ENCODE measurements around the gene RAPGEF2.
"Not testable (repeated sequence)": the region's sequence is repeated elsewhere in the genome, so short reads cannot be mapped to it uniquely, and the experiment has no call there.

RAPGEF2 gene

DNA sequence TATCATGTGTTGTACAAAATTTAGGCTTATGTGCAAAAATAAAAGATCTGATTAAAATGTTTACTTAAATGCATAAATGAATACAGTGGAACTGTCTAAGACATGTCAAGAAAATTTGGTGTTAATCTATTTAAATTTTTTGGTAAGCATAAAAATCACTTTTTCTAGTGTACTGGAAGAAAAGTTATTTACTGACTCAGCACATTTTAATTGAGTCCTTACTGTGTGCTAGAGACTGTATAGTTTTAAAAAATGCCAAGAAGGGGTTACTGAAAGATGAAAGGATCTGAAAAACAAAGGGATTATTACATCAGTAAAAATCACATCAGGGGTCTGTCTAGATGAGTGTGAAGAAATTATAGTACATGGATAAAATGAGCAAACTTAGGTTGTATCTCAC is 60.6 kb downstream of the RAPGEF2 start:
- DNase-seq = no peak

DNA sequence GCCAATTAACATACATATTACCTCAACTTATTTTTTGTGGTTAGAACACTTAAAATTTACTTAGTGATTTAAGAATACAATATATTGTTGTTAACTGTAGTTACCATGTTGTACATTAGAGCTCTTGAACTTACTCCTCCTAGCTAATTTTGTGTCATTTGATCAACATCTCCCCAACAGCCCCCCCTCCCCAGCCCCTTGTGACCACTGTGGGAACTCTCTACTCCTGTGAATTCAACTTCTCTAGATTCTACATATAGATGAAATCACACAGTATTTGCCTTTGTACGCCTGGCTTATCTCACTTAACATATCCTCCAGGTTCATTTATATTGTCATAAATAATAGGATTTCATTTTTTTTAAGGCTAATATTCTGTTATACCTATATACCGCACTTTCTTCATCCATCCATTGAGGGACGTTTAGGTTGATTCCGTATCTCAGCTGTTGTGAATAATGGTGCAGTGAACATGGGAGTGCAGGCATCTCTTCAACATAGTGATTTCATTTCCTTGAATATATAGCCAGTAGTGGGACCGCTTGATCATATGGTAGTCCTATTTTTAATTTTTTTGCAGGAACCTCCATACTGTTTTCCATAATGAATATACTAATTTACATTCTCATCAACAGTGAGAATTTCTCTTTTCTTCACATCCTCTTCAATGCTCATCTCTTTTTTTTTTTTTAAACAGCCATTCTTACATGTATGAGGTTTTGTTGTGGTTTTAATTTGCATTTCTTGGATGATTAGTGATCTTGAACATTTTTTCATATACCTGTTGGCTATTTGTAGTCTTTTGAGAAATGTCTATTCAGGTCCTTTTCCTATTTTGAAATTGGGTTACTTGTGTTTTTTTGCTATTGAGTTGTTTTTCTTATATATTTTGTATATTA is 66.8 kb downstream of the RAPGEF2 start:
- DNase-seq = no peak

DNA sequence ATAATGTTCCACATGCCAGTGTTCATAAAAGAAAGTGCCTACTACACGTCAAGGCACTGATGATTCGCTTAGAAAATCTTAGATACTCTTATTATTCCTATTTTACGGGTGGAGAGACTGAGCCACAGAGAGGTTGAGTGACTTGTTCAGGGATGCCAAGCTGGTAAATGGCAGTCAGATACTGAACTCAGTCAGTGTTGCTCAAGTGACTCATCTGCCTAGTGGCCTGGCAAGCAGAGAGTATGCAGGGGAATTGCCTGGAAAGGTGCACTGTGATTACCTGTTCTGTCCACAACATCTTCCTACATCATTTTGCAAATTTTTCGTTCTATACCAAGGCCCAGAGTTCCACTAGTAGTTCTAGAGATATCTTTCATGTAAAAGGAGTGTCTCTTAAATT is 68.4 kb downstream of the RAPGEF2 start:
- no peak for DNase-seq

DNA sequence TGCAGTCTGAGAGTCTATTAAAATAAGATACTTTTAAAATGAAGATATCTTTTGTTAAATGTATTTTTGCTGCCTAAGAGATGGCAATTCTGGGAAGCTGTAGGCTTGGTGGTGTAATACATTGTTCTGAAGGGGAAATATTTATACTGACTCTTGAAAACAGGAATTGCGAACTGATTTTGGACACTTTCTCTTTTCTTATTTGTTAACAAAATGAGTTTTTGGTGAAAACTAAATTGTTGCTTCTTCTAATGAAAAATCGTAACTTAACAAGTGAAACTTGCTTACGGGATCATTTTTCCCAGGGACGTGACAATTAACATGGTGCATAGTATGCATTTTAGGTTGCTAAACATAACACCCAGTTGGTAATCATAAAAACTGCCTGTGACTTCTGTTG is 71.0 kb downstream of the RAPGEF2 start:
- no peak for DNase-seq

DNA sequence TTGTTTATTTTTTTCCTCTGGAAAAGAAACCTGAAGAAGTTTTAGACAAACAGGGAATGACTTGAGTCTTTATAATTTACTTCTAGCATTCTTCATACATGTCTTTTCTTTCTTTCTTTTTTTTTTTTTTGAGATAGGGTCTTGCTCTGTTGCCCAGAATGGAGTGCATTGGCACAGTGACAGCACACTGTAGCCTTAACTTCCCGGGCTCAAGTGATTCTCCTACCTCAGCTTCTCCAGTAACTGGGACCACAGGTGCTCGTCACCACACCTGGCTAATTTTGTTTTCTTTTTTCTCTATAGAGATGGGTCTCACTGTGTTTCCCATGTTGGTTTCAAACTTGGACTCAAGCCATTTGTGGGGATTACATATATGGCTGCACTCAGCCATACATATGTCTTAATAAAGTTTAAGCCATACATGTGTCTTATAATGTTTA is 71.8 kb downstream of the RAPGEF2 start:
- no peak for DNase-seq

DNA sequence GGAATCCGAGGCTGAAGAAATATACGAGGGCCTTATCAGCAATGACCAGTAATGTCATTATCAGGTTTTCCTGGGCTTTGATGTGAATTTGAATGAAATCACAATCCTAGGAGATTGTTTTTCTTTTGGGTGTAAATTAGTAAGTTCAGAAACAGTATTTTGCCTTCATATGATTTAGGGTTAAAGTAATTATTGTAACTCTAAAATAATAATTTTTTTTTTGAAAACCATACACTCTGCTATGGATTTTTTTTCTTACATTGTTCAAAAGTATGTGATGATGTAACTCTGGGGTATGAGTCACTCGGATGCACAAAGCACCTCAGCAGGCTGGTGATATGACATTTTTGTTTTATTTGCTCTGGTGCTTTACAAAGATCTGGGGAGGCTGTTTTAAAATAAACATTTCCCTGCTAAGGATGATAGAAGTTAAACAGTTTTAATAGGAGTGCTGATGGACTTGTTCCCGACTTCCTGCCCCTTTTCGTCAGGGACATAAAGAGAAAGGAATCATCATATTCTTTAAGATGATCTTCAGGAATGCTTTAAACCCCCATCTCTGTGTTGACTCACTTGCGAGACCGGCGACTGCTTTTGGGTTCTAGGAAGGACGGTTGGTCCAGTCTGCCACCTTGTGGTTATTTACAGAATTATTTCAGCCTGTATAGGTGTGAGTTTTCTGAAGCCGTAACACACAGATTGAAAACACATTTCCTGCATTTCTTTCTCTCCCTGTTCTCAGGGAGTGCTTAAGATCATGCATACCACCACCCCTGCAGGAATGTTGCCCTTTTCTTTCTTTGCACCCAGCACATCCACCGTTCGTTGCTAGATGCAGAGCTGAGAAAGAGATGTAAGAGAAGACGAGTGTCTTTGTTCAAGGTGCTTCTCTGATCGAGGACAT is 72.5 kb downstream of the RAPGEF2 start:
- peak; percentile 8 for DNase-seq

DNA sequence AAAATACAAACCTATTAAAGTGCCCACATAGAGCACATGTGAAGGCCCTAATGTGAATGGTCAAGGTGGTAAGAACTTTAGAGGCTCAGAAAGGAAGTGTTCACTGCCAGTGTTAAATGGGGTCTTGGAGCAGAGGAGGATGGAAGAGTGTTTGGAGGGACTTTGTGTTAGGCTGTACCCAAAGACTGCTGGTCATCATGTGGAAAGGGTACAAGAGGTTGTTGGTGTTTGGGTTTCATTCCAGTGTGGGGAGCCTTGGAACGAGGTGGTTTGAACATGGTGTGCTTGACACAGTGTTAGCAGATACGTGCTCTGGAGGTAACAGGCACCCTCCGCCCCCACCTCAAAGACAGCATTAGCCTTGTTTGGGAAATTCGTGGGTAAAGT is 73.1 kb downstream of the RAPGEF2 start:
- no peak for DNase-seq

DNA sequence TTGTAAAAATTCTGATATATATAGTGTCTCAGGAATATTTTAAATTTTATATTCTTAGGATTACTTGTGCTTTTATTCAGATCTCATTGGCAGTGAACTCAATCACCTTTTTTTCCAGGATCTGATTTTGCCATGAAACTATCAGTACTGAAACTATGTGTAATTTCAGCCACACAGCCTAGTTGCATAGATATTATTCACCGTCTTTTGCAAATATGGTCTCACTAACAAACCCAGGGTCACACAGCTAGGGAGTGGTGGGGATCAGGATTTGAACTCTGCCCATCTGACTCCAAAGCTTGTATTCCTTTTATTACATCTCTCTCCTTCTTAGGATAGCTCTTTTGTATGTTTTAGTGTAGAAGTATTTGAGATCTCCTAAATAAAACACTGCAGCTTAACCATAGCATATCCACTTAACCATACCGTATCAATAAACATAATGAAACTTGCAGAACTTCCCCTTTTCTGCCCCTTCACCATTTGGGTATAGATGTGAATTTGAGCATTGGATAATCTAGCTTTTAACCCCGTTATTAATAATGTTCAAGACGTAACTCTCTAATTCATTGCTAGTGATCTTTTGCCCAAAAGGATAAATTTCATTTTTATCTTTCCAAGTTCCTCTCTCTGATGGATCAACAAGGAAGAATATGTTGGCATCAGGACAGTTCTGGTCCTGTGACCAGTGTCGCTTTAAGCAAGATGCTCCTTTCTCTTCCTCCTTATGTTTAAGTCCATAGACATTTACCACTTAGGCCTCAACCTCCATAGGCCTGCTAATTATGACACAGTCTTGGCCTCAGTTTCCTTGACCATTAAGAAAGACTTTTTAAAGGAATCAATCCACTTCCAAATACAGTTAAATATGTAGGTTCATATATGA is 74.6 kb downstream of the RAPGEF2 start:
- no peak for DNase-seq

DNA sequence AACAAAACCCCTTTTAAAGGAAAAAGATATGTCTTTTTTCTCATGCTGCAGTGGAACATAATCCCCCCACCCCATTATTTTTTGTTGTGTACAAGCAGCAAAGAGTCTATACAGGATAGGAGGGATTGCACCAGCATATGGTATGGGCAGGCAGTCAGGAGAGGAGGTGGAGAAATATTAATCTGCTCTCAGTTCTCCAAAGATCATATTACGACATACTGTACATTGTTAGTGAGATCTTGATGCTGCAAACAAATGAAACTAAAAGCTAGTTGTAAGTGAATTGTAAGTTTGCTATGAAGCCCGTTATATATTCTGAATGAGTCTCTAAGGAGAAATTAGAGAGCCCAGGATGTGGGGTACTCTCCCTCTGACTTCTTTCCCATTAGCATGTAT is 75.3 kb downstream of the RAPGEF2 start:
- DNase-seq = no peak

DNA sequence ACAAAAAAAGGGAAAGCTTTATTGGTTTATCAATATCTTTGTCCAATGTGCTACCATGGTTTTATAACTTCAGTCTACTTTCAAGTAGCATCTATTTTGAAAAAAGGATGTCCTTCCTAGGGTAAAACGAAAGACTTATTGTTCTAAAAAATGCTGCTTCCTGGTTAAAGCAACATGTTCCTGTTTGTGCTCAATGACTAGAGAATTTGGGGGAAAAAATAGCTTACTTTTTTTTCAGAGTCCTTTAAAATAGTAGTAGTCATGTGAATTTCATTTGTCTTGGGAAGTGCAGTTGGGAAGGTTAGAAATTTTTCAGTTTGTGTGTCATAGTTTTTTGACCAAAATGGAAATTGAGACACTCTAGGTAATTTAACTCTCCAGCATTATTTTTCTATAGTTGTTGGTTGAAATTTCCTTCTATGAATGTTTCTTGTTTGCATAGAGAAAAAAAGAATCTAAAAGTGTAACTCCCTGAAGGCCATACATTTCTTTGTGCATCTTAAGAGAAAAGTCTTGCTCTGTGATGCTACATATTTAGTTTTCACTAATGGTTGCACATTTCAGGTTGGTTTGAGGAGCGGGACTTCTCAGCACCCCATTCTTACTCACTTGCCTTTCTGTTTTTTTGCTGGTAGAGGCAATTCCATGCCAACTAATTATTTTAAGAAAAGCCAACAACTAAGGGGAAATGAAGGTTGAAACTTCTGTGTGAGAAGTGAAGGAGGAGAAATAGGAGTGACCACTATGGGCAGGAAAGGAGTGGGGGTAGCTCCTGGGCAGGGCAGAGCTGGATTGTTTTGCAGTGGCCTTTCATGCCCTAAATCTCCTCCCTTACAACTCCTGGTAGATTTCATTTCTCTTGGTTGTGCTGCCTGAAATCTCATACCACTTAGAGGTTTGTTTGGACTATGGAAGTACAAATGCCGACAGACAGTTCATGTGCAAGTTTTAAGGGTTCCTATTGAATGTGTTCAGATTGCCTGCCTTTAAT is 76.4 kb downstream of the RAPGEF2 start:
- no peak for DNase-seq

DNA sequence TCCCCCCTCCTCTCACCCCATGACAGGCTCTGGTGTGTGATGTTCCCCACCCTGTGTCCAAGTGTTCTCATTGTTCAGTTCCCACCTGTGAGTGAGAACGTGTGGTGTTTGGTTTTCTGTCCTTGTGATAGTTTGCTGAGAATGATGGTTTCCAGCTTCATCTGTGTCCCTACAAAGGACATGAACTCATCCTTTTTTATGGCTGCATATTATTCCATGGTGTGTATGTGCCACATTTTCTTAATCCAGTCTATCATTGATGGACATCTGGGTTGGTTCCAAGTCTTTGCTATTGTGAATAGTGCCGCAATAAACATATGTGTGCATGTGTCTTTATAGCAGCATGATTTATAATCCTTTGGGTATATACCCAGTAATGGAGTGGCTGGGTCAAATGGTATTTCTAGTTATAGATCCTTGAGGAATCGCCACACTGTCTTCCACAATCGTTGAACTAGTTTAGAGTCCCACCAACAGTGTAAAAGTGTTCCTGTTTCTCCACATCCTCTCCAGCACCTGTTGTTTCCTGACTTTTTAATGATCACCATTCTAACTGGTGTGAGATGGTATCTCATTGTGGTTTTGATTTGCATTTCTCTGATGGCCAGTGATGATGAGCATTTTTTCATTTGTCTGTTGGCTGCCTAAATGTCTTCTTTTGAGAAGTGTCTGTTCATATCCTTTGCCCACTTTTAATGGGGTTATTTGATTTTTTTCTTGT is 81.2 kb downstream of the RAPGEF2 start:
- not testable (repeated sequence) for DNase-seq

DNA sequence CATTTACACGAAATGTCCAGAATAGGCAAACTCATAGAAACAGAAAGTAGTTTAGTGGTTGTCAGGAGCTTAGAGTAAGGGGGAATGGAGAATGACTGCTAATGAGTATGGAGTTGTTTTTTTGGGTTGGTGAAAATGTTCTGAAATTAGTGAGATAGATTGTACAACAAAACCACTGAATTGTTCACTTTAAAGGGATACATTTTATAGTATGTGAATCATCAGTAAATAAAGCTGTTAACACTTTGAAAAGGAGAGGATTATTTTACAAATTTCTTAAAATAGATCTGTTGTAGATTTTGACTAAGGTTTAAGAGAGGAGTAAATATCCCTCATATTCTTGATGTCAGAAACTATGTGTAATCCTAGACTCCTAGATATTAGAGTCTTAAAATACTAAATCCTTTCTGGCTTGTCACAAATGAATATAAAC is 82.7 kb downstream of the RAPGEF2 start:
- no peak for DNase-seq

DNA sequence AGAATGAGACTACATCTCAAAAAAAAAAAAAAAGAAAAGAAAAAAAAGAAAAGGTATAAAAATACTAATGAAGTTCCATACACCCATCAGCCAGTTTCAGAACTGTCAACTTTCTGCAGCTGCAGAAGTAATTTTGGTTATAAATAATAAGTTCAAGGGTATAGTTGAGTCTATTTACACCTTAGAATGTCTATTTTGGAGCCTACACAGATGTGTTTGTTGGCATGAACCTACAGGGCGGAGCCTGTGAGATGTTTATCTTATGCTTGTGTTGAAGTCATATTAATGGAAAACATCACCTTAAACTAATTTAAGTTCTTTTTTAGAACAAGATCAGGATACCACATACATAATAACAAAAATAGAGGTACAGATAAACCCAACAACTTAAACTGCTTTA is 85.8 kb downstream of the RAPGEF2 start:
- no peak for DNase-seq

DNA sequence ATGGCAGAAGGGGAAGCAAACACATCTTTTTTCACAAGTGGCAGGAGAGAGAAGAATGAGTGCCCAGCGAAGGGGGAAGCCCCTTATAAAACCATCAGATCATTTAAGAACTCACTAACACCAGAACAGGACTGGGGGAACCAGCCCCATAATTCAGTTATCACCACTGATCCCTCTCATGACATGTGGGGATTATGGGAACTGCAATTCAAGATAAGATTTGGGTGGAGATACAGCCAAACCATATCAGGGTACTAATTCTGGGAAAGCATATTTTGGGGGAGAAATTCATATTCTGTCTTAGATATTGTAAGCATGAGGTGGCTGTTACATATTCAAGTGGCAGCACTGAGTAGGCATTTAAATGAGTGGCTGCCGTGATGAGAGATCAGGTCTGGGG is 87.8 kb downstream of the RAPGEF2 start:
- no peak for DNase-seq

DNA sequence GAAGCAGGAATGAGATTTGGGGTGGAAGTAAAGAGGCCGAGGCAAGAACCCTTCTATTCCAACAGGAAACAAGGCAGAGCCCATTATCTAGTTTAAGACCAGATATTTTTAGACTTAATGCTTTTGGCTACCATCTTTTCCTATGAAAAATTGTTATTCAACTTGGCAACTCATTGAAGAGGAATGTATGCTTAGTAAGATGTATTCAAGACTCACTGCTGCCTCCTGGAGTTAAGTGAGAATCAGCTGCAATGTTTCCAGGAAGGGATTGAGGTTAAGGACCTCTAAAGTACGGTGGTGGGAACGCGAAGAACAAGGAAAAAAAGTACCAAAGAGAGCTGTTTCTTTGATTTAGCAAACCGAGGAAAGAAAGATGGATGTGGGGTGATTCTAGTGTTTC is 89.1 kb downstream of the RAPGEF2 start:
- DNase-seq = no peak

DNA sequence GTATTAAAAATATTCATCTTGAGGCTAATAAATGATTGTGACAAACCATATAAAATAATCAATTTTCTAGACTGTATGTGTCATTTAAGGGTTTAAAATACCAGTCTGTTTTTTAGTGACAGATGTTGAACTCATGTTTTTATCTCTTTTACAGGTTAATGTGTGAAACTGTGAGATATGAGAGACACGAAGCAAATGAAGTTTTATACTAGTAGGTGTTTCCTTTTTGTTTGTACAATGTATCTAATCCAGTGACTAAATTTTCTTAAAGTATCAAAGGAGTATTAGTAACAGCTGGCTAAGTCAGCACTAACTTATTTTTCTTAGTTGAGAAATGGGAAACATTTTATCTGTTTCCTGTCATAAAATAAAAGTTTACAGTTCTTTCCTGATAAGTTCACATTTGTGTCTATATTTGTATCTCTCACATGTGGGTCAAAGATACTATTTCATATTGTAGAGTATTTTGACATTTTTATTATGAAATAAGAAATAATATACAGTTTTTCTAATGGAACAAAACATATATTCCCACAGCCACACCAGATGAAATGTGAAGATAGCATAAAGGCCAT is 90.3 kb downstream of the RAPGEF2 start:
- DNase-seq = no peak

DNA sequence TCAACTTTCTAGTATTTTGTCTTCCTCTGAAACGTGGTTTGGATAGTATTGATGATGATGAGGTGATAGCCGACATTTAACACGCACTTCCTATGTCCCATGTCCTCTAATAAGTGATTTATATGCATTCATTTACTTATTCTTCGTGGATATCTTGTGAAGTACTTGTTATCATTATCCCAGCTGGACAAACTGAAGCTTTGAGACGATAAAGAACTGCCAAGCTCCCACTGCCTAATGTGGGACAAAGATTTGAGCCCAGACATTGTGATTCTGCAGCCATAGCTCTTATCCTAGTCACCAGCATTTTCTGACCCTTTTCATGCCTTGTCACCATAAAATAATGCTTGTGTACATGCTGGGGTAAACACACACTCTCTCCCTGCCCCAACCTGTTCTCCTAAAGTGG is 92.5 kb downstream of the RAPGEF2 start:
- DNase-seq = no peak

DNA sequence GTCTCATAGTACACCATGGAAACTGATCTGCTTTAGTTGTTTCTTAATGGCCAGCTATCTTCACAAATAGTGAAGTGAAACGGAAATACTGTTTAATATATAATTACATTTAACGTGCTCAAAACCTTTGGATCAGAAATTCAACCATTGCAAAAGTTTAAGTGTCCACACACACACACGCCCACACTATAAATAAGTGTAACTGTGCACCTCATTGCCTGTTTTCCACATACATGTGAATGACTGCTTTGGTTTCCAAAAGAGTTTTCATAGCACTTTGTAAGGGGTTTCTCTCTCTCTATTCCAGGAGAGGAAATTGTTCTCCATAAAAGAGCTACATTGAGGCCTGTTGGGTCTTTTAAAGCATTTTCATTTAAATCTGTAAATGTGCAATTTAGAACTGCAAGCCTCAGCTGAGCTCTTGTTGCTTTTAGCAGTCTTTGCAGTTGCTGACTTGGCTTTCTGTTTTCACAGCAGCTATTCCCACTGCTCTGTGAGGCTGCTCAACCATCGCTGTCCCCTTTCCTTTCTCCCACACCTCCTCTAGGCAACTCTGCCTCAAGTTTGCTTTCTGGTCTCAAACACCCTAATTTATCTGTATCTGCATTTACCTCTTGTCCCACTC is 94.5 kb downstream of the RAPGEF2 start:
- no peak for DNase-seq

DNA sequence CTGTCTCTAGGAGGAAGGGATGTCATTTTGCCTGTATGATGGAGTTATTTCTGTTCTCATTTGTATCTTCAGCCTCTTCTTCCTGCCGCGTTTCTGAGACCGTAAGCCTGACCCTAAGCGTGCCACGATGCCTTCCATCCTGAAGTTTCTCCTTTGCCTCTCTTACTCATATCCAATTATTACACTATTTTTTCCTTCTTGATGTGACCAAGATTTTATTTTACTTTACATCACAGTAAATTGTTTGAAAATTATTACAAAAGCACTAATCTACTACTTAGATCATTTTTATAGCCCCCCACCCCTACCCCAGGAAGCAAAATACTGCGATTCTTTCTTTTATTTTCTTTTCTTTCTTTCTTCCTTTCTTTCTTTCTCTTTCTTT is 95.0 kb downstream of the RAPGEF2 start:
- no peak for DNase-seq

DNA sequence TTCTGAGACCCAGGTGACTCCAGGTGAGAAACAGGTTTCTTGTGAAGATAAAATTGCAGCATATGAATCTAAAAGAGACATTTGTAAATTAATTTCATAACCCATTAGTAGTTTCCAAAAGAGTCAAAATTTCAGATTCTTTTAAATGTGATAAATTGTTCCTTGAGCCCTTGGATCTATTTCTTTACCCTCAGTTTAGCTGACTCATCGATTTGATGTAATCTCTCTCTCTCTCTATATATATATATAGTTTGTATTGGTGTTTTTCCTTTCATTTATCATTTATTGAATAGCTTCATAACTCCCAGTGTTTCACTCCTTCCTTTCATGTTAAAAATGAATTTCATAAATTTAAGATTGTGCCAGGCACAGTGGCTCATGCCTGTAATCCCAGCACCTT is 96.9 kb downstream of the RAPGEF2 start:
- no peak for DNase-seq

Measured in NCI-H774 (cell line).